ENCODE results near the gene SEMA7A. TPM values are rescaled to one million over a fixed set of nuclear protein-coding genes. Genes with fewer than 3 reads are reported as not detected.

The SEMA7A gene
- total RNA-seq, 4 donors from 2014 or later, result 1.5 to 42.9 (median 1.6) TPM

- no peaks in the 10 kb centered on the region for H3K9me3 ChIP-seq
- H3K27me3 ChIP-seq, result no peaks in the 10 kb centered on the region
- H3K36me3 ChIP-seq, result no peaks in the 10 kb centered on the region
- H3K4me3 ChIP-seq, result no peak overlapping the region
- no peak overlapping the region for H3K27ac ChIP-seq
- TF ChIP-seq, protein P1, sequence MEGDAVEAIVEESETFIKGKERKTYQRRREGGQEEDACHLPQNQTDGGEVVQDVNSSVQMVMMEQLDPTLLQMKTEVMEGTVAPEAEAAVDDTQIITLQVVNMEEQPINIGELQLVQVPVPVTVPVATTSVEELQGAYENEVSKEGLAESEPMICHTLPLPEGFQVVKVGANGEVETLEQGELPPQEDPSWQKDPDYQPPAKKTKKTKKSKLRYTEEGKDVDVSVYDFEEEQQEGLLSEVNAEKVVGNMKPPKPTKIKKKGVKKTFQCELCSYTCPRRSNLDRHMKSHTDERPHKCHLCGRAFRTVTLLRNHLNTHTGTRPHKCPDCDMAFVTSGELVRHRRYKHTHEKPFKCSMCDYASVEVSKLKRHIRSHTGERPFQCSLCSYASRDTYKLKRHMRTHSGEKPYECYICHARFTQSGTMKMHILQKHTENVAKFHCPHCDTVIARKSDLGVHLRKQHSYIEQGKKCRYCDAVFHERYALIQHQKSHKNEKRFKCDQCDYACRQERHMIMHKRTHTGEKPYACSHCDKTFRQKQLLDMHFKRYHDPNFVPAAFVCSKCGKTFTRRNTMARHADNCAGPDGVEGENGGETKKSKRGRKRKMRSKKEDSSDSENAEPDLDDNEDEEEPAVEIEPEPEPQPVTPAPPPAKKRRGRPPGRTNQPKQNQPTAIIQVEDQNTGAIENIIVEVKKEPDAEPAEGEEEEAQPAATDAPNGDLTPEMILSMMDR (IDR thresholded peaks at IDR 0.05), result no peak
- no peak for TF ChIP-seq POLR2A (IDR thresholded peaks at IDR 0.05)
- DNase-seq, result no peak
- no peaks in the 10 kb centered on the region for H3K4me1 ChIP-seq
Observed at GRCh38 chr15:74412159-74412558, 21.6 kb downstream of the SEMA7A start.

GRCh38 chr15:74411686-74412085 is 22.1 kb downstream of the SEMA7A start:
- H3K4me3 ChIP-seq, result no peak overlapping the region
- H3K27ac ChIP-seq, result no peak overlapping the region
- no peak for TF ChIP-seq POLR2A (IDR thresholded peaks at IDR 0.05)
- TF ChIP-seq, protein P1 (IDR thresholded peaks at IDR 0.05), result no peak
- H3K36me3 ChIP-seq, result no peaks in the 10 kb centered on the region
- no peak for DNase-seq
- H3K27me3 ChIP-seq, result no peaks in the 10 kb centered on the region
- no peaks in the 10 kb centered on the region for H3K9me3 ChIP-seq
- H3K4me1 ChIP-seq, result no peaks in the 10 kb centered on the region

DNA sequence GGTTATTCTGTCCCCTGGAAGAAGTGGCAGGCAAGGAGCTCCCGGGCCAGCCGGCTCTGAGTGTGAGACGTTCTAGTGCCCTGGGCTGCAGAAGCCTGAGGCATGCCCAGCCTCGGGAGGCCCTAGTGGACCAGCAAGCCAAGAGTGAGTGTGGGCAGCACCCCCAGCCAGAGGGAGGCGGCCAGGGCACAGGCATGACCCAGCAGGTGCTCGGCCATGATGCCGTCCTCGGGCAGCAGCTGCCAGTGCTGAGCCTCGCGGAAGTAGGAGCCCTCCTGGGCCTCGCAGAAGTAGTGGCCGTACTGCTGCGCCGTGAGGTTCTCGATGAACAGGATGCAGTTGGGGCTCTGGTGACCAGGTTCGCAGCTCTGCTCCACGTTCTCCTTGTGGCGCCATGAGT is 23.3 kb downstream of the SEMA7A start:
- Histone ChIP-seq H3K36me3 (no peaks in the 10 kb centered on the region), H3K4me1 (no peaks in the 10 kb centered on the region)
- TF ChIP-seq, protein P1 (IDR thresholded peaks at IDR 0.05), result no peak
- TF ChIP-seq POLR2A (IDR thresholded peaks at IDR 0.05), result no peak

GRCh38 chr15:74409225-74409624 is 24.5 kb downstream of the SEMA7A start:
- Histone ChIP-seq H3K4me1 (peaks cover 0 to 6% (median 0%) of the 10 kb centered on the region in 4 donors), H3K27ac (peak overlapping the region in 1 of 4 donors; percentile 5), H3K9me3 (no peaks in the 10 kb centered on the region), H3K4me3 (no peak overlapping the region), H3K36me3 (no peaks in the 10 kb centered on the region), H3K27me3 (no peaks in the 10 kb centered on the region)
- TF ChIP-seq, protein P1 (IDR thresholded peaks at IDR 0.05), result no peak
- no peak for DNase-seq

More for the DNA sequence above, 23.3 kb downstream of the SEMA7A start:
- H3K4me3 ChIP-seq, result no peak overlapping the region
- DNase-seq, result no peak
- no peaks in the 10 kb centered on the region for H3K27me3 ChIP-seq
- H3K9me3 ChIP-seq, result no peaks in the 10 kb centered on the region
- H3K27ac ChIP-seq, result no peak overlapping the region

DNA sequence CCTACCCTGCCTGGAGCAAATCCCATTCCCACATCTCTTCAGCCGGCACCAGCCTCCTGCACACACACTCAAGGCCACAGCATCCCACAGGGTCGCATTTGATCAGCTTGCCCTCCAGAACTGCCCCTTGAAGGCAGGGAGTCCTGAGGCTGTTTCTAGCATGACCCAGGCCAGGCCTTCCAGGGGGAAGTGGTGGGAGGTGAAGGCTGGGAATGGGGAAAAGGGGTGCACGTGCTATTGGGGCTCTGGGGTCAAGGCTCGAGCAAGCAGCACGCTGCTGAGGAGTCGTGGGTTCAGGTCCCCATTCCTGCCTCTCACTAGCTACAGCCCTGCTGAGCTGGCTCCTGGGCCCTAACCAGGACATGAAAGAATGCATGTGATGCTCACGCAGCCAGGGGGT is 24.9 kb downstream of the SEMA7A start:
- H3K4me3 ChIP-seq, result no peak overlapping the region
- H3K27me3 ChIP-seq, result no peaks in the 10 kb centered on the region
- H3K4me1 ChIP-seq, result peaks cover 0 to 10% (median under 1%) of the 10 kb centered on the region in 4 donors
- no peaks in the 10 kb centered on the region for H3K9me3 ChIP-seq
- DNase-seq, result no peak
- no peaks in the 10 kb centered on the region for H3K36me3 ChIP-seq
- peak overlapping the region in 1 of 4 donors; percentile 5 for H3K27ac ChIP-seq
- TF ChIP-seq, protein P1 (IDR thresholded peaks at IDR 0.05), result no peak
- no peak for TF ChIP-seq POLR2A (IDR thresholded peaks at IDR 0.05)

GRCh38 chr15:74408385-74408784 is 25.4 kb downstream of the SEMA7A start:
- Histone ChIP-seq H3K27ac (peak overlapping the region in 1 of 4 donors; percentile 5), H3K4me3 (no peak overlapping the region), H3K4me1 (peaks cover 0 to 15% (median 4%) of the 10 kb centered on the region in 4 donors), H3K9me3 (no peaks in the 10 kb centered on the region), H3K27me3 (no peaks in the 10 kb centered on the region), H3K36me3 (no peaks in the 10 kb centered on the region)
- no peak for DNase-seq
- no peak for TF ChIP-seq POLR2A (IDR thresholded peaks at IDR 0.05)
- TF ChIP-seq, protein P1 (IDR thresholded peaks at IDR 0.05), result no peak
